Smooth muscle cell (in vitro differentiated cells): ENCODE results near the gene AP2S1. TPM values are rescaled to one million over a fixed set of nuclear protein-coding genes. Genes with fewer than 3 reads are reported as not detected.

Experiments used
- DNase-seq: peaks from one replicate; lab custom pipeline; 2025; ENCODE audit not compliant: unreplicated experiment; lab: John Stamatoyannopoulos, UW
- H2AFZ ChIP-seq: fragments of 200-600 bp; sonication (generic); 2 replicates; pipeline ENCODE4 v1.6.0; 2016; ENCODE audit warnings: antibody characterized with exemption, low read depth, mild to moderate bottlenecking
- H3F3A ChIP-seq: fragments of 200-600 bp; sonication (generic); 2 replicates; pipeline ENCODE4 v1.6.0; 2017; ENCODE audit warnings: antibody characterized with exemption, low read depth
- H3K27ac ChIP-seq: fragments of 200-600 bp; sonication (generic); 2 replicates; pipeline ENCODE4 v1.5.1; 2016; ENCODE audit warnings: low read depth, mild to moderate bottlenecking
- H3K27me3 ChIP-seq: fragments of 200-600 bp; sonication (generic); 2 replicates; pipeline ENCODE4 v1.6.1; 2016; ENCODE audit warnings: low read depth, mild to moderate bottlenecking
- H3K36me3 ChIP-seq: fragments of 200-600 bp; sonication (generic); 2 replicates; pipeline ENCODE4 v1.5.1; 2016; ENCODE audit warnings: low read depth
- H3K4me1 ChIP-seq: fragments of 200-600 bp; sonication (generic); 2 replicates; pipeline ENCODE4 v1.5.1; 2016; ENCODE audit warnings: low read depth
- H3K4me2 ChIP-seq: fragments of 200-600 bp; sonication (generic); 2 replicates; pipeline ENCODE4 v1.6.0; 2016; ENCODE audit warnings: mild to moderate bottlenecking
- H3K4me3 ChIP-seq: fragments of 200-600 bp; sonication (generic); 2 replicates; pipeline ENCODE4 v1.5.1; 2016; ENCODE audit warnings: mild to moderate bottlenecking
- H3K79me2 ChIP-seq: fragments of 200-600 bp; sonication (generic); 2 replicates; pipeline ENCODE4 v1.6.0; 2016; ENCODE audit warnings: low read depth, mild to moderate bottlenecking
- H3K9ac ChIP-seq: fragments of 200-600 bp; sonication (generic); 2 replicates; pipeline ENCODE4 v1.6.0; 2016; ENCODE audit warnings: low read depth
- H3K9me3 ChIP-seq: fragments of 200-600 bp; sonication (generic); replicated peaks from 2 replicates; pipeline ENCODE4 v1.5.1; 2016; ENCODE audit warnings: low read depth
- H4K20me1 ChIP-seq: fragments of 200-600 bp; sonication (generic); 2 replicates; pipeline ENCODE4 v1.6.0; 2016; ENCODE audit warnings: low read depth
- CTCF ChIP-seq: fragments of 200-600 bp; sonication (generic); IDR thresholded peaks from 2 replicates; pipeline ENCODE4 v1.5.1; 2017; ENCODE audit warnings: borderline replicate concordance, mild to moderate bottlenecking, antibody characterized with exemption; ENCODE audit not compliant: insufficient read depth, poor library complexity, severe bottlenecking
- WGBS: methylation state at CpG from one replicate; pipeline ENCODE4 v1.1.7; 2016; ENCODE audit warnings: low lambda C conversion rate; 5-methylcytosine and 5-hydroxymethylcytosine counted together
- polyA plus RNA-seq: library from polyadenylated mRNA; unstranded; fragments of >200 nt; fragmentation: Nextera tagmentation; extraction: Ambion mirVana; gene quantifications from 2 replicates; pipeline ENCODE4 v1.2.1, GENCODE V29; 2016
- total RNA-seq: library from RNA; depleted of rRNA; stranded (reverse); fragments of >200 nt; gene quantifications from 2 replicates; pipeline ENCODE4 v1.2.3, GENCODE V29; 2014

Gene AP2S1
- total and polyA plus RNA-seq, 2 experiments from 2014 or later: 204 to 488 TPM

- 25% methylated on average over 5 of the region's 5 CpGs for WGBS
- Histone ChIP-seq H3K36me3 (no peaks in the 10 kb centered on the region), H3K79me2 (peaks cover 25% of the 10 kb centered on the region), H4K20me1 (peaks cover 29% of the 10 kb centered on the region), H2AFZ (no peak overlapping the region), H3K4me1 (peaks cover 8% of the 10 kb centered on the region), H3K9me3 (no peaks in the 10 kb centered on the region), H3F3A (peaks cover 23% of the 10 kb centered on the region), H3K9ac (peak overlapping the region; percentile 83), H3K27ac (peak overlapping the region; percentile 80), H3K4me3 (peak overlapping the region; percentile 75), H3K27me3 (no peaks in the 10 kb centered on the region), H3K4me2 (peak overlapping the region; percentile 95)
- TF ChIP-seq CTCF: no peak
- DNase-seq: no peak
Observed at GRCh38 chr19:46849610-46850009, 1.0 kb downstream of the AP2S1 start.

- peaks cover 26% of the 10 kb centered on the region for H3K79me2 ChIP-seq
- H4K20me1 ChIP-seq: peaks cover 41% of the 10 kb centered on the region
- DNase-seq: no peak
- peaks cover 23% of the 10 kb centered on the region for H3F3A ChIP-seq
- peak overlapping the region; percentile 21 for H3K4me2 ChIP-seq
- no peak overlapping the region for H3K4me3 ChIP-seq
- no peak for TF ChIP-seq CTCF
- no peaks in the 10 kb centered on the region for H3K27me3 ChIP-seq
- H3K9me3 ChIP-seq: no peaks in the 10 kb centered on the region
- H3K9ac ChIP-seq: no peak overlapping the region
- 89% methylated on average over 2 of the region's 2 CpGs for WGBS
- peak overlapping the region; percentile 80 for H3K27ac ChIP-seq
- peaks cover 8% of the 10 kb centered on the region for H3K4me1 ChIP-seq
- H3K36me3 ChIP-seq: no peaks in the 10 kb centered on the region
- no peak overlapping the region for H2AFZ ChIP-seq
Observed at GRCh38 chr19:46848389-46848788, 2.3 kb downstream of the AP2S1 start.

- peak overlapping the region; percentile 23 for H3K4me2 ChIP-seq
- TF ChIP-seq CTCF: no peak
Observed at GRCh38 chr19:46847528-46847927, 3.1 kb downstream of the AP2S1 start.

GRCh38 chr19:46845959-46846459 is 4.6 kb downstream of the AP2S1 start:
- Histone ChIP-seq H3K27me3 (no peaks in the 10 kb centered on the region), H3F3A (peaks cover 29% of the 10 kb centered on the region), H2AFZ (no peak overlapping the region), H3K9ac (no peak overlapping the region), H4K20me1 (peaks cover 65% of the 10 kb centered on the region), H3K9me3 (no peaks in the 10 kb centered on the region), H3K4me1 (peaks cover 8% of the 10 kb centered on the region), H3K4me3 (no peak overlapping the region), H3K79me2 (peaks cover 36% of the 10 kb centered on the region), H3K36me3 (no peaks in the 10 kb centered on the region), H3K4me2 (peak overlapping the region; percentile 23), H3K27ac (peak overlapping the region; percentile 80)
- no peak for TF ChIP-seq CTCF
- 87% methylated on average over 19 of the region's 19 CpGs for WGBS
- DNase-seq: no peak

More at GRCh38 chr19:46847528-46847927, 3.1 kb downstream of the AP2S1 start:
- Histone ChIP-seq H3K4me1 (peaks cover 8% of the 10 kb centered on the region), H3K4me3 (no peak overlapping the region), H3K27me3 (no peaks in the 10 kb centered on the region), H3K27ac (peak overlapping the region; percentile 80), H2AFZ (no peak overlapping the region), H3F3A (peaks cover 27% of the 10 kb centered on the region), H3K9me3 (no peaks in the 10 kb centered on the region), H3K36me3 (no peaks in the 10 kb centered on the region), H4K20me1 (peaks cover 50% of the 10 kb centered on the region), H3K79me2 (peaks cover 35% of the 10 kb centered on the region), H3K9ac (no peak overlapping the region)
- no peak for DNase-seq
- 9% methylated on average over 11 of the region's 11 CpGs for WGBS
